ENCODE data around the gene ZNF610. TPM values are rescaled to one million over a fixed set of nuclear protein-coding genes. Genes with fewer than 3 reads are reported as not detected.
"Not testable (repeated sequence)": the region's sequence is repeated elsewhere in the genome, so short reads cannot be mapped to it uniquely, and the experiment has no call there.

Gene ZNF610
- total and polyA plus RNA-seq, 2 of the 13 experiments (the other 11 are each of a cell fraction or from before 2014, with no cell fraction given) = 0.32 to 0.69 TPM

- Histone ChIP-seq H3K4me3 (replicated peaks in 1 of 3; ENCODE audit: insufficient read depth in 1 of 3, low read depth in 2 of 3, low read length in 3 of 3) (no peak overlapping the region), H3K4me1 (ENCODE audit: insufficient read depth, low read length) (no peaks in the 10 kb centered on the region), H3K9ac (ENCODE audit: insufficient read depth, low read depth, low read length) (no peak overlapping the region), H4K20me1 (ENCODE audit: insufficient read depth, low read length) (peaks cover 6% of the 10 kb centered on the region; the same call in 1 of the 2 replicates), H3K79me2 (ENCODE audit: insufficient read depth, low read length) (peaks cover 4% of the 10 kb centered on the region), H3K36me3 (replicated peaks in 1 of 2; ENCODE audit: control insufficient read depth in 1 of 2, insufficient read depth in 2 of 2, low read length in 2 of 2) (peaks cover 15 to 55% of the 10 kb centered on the region in 2 experiments), H3K4me2 (ENCODE audit: low read depth, low read length) (no peak overlapping the region), H3K27me3 (ENCODE audit: control insufficient read depth in 1 of 2, insufficient read depth in 2 of 2, low read length in 2 of 2) (no peaks in the 10 kb centered on the region), H3K9me3 (ENCODE audit: low read length) (no peaks in the 10 kb centered on the region), H2AFZ (ENCODE audit: low read length) (no peak overlapping the region), H3K27ac (ENCODE audit: extremely low read length, insufficient read depth, low read length) (no peak overlapping the region)
- POLR2A ChIA-PET = no interaction called here
- 94% methylated on average over 6 of the region's 6 CpGs for WGBS (ENCODE audit: low lambda C conversion rate)
- in situ Hi-C loops (cut with HindIII; ENCODE audit: extremely low pct_ligation_motif_present, low pct_unique_long_range_greater_than_20kb) (no loop called here), intact Hi-C loops (cut with micrococcal nuclease; ENCODE audit: unreplicated experiment) (no loop called here)
- CTCF ChIA-PET (ENCODE audit: low intra/inter-chr PET ratio, low total read pairs) = no interaction called here
- no peak for FAIRE-seq
- no peak for ATAC-seq
- no peak for TF ChIP-seq GATAD1 (CRISPR knock-in tag; IDR thresholded peaks at IDR 0.05)
- no TSS peak for BruUV-seq (replicated peaks)
- DNase-seq (ENCODE audit: low spot score) = no peak
Measured at GRCh38 chr19:52286256-52286655, 49.8 kb upstream of the ZNF610 start.

GRCh38 chr19:52291781-52292180 is 44.3 kb upstream of the ZNF610 start:
- Histone ChIP-seq H3K27me3 (ENCODE audit: control insufficient read depth in 1 of 2, insufficient read depth in 2 of 2, low read length in 2 of 2) (no peaks in the 10 kb centered on the region), H3K9ac (ENCODE audit: insufficient read depth, low read depth, low read length) (no peak overlapping the region), H3K4me3 (replicated peaks in 1 of 3; ENCODE audit: insufficient read depth in 1 of 3, low read depth in 2 of 3, low read length in 3 of 3) (no peak overlapping the region), H3K36me3 (replicated peaks in 1 of 2; ENCODE audit: control insufficient read depth in 1 of 2, insufficient read depth in 2 of 2, low read length in 2 of 2) (peaks cover 1 to 20% of the 10 kb centered on the region in 2 experiments; a peak in 3 of 5 replicates), H3K9me3 (ENCODE audit: low read length) (no peaks in the 10 kb centered on the region), H2AFZ (ENCODE audit: low read length) (no peak overlapping the region), H3K27ac (ENCODE audit: extremely low read length, insufficient read depth, low read length) (no peak overlapping the region), H3K4me2 (ENCODE audit: low read depth, low read length) (no peak overlapping the region), H3K79me2 (ENCODE audit: insufficient read depth, low read length) (no peaks in the 10 kb centered on the region), H3K4me1 (ENCODE audit: insufficient read depth, low read length) (no peaks in the 10 kb centered on the region; the same call in 1 of the 2 replicates), H4K20me1 (ENCODE audit: insufficient read depth, low read length) (no peaks in the 10 kb centered on the region)
- ATAC-seq (no peak), FAIRE-seq (no peak), DNase-seq (ENCODE audit: low spot score) (no peak)
- intact Hi-C loops (cut with micrococcal nuclease; ENCODE audit: unreplicated experiment) (loop anchor here (10.0 kb wide), 1 partner anchor 1727 kb away; the partner anchor contains the start of gene LRRC4B), in situ Hi-C loops (cut with HindIII; ENCODE audit: extremely low pct_ligation_motif_present, low pct_unique_long_range_greater_than_20kb) (no loop called here)
- CTCF ChIA-PET (ENCODE audit: low intra/inter-chr PET ratio, low total read pairs) = no interaction called here
- TF ChIP-seq SIX4 (CRISPR knock-in tag; IDR thresholded peaks at IDR 0.05) = no peak
- no peak for TF ChIP-seq KLF6 (CRISPR knock-in tag; IDR thresholded peaks at IDR 0.05)
- TF ChIP-seq ELF4 (CRISPR knock-in tag; IDR thresholded peaks at IDR 0.05; ENCODE audit: borderline replicate concordance) = no peak
- TF ChIP-seq SOX13 (IDR thresholded peaks at IDR 0.05) = no peak
- TF ChIP-seq SOX13 (CRISPR knock-in tag; conservative IDR thresholded peaks at IDR 0.05 in 1 of 2, IDR thresholded peaks at IDR 0.05 in 1 of 2) = no peak
- BruUV-seq (replicated peaks) = no TSS peak
- POLR2A ChIA-PET = no interaction called here
- 93% methylated on average over 3 of the region's 3 CpGs for WGBS (ENCODE audit: low lambda C conversion rate)

- in situ Hi-C loops (cut with HindIII; ENCODE audit: extremely low pct_ligation_motif_present, low pct_unique_long_range_greater_than_20kb); H3K4me3 ChIP-seq (replicated peaks in 1 of 3; ENCODE audit: insufficient read depth in 1 of 3, low read depth in 2 of 3, low read length in 3 of 3); H4K20me1 ChIP-seq (ENCODE audit: insufficient read depth, low read length); H3K27me3 ChIP-seq (ENCODE audit: control insufficient read depth in 1 of 2, insufficient read depth in 2 of 2, low read length in 2 of 2); CTCF ChIA-PET (ENCODE audit: low intra/inter-chr PET ratio, low total read pairs); H3K9me3 ChIP-seq (ENCODE audit: low read length); BruUV-seq (replicated peaks); POLR2A ChIA-PET; H2AFZ ChIP-seq (ENCODE audit: low read length); H3K4me1 ChIP-seq (ENCODE audit: insufficient read depth, low read length); FAIRE-seq; DNase-seq (ENCODE audit: low spot score); H3K79me2 ChIP-seq (ENCODE audit: insufficient read depth, low read length); H3K4me2 ChIP-seq (ENCODE audit: low read depth, low read length); H3K27ac ChIP-seq (ENCODE audit: extremely low read length, insufficient read depth, low read length); H3K9ac ChIP-seq (ENCODE audit: insufficient read depth, low read depth, low read length); ATAC-seq: not testable (repeated sequence)
- intact Hi-C loops (cut with micrococcal nuclease; ENCODE audit: unreplicated experiment) = loop anchor here (10.0 kb wide), 1 partner anchor 1728 kb away; the partner anchor contains the start of gene LRRC4B
- H3K36me3 ChIP-seq (replicated peaks in 1 of 2; ENCODE audit: control insufficient read depth in 1 of 2, insufficient read depth in 2 of 2, low read length in 2 of 2) = peaks cover 1 to 17% of the 10 kb centered on the region in 2 experiments; a peak in 3 of 5 replicates
- 97% methylated on average over 6 of the region's 6 CpGs for WGBS (ENCODE audit: low lambda C conversion rate)
Measured at GRCh38 chr19:52292946-52293345, 43.1 kb upstream of the ZNF610 start.

Measured in HepG2 (cell line).